Measurements from ENCODE around the gene CPOX.
A peak's percentile ranks its signal among the peaks of the same experiment; 100 is the strongest.

CPOX gene

DNA sequence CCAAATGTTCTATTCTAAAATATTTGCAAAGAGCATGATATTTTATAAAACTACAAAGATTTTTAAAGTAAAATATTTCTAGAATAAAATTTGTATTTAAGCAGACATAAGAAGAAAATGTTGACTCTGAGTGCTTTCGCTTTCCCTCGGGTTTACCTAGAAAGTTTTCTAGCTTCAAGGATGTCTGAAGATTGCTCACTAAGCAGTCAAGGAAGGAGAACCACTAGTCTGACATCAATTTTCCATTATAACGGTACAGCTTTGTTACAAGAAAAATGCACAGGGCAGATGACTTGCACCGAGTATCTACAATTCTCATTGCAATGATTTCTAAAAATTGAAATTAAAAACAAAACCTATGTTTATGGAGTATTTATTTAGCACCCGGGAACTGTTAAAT lies 47.5 kb downstream of the CPOX start:
- TF ChIP-seq CTCF (IDR thresholded peaks at IDR 0.05; ENCODE audit: extremely low read depth, insufficient read depth, missing control alignments), result no peak
- in situ Hi-C loops (cut with MboI; ENCODE audit: low pct_unique_long_range_greater_than_20kb, low sequenced_read_pairs, unreplicated experiment), result no loop called here
- no peak for DNase-seq (ENCODE audit: low spot score)

DNA sequence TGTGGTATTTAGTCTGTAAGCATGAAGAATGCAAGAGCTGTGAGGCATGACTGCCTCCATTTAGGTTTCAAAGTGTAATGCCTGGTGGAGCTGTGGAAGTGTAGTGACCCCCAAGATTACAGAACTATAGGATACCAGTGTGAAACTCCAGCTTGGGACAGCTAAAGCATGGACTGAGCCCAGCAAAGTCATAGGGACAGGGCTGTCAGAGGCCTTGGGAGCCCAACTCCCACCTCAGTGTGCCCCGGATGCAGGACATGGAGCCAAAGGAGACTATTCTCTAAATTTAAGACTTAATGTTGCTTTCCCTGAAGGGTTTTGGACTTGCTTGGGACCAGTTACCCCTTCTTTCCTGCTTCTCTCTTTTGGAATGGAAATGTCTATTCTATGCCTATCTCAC lies 50.8 kb downstream of the CPOX start:
- DNase-seq (ENCODE audit: low spot score), result no peak
- in situ Hi-C loops (cut with MboI; ENCODE audit: low pct_unique_long_range_greater_than_20kb, low sequenced_read_pairs, unreplicated experiment), result no loop called here
- TF ChIP-seq CTCF (IDR thresholded peaks at IDR 0.05; ENCODE audit: extremely low read depth, insufficient read depth, missing control alignments), result no peak

DNA sequence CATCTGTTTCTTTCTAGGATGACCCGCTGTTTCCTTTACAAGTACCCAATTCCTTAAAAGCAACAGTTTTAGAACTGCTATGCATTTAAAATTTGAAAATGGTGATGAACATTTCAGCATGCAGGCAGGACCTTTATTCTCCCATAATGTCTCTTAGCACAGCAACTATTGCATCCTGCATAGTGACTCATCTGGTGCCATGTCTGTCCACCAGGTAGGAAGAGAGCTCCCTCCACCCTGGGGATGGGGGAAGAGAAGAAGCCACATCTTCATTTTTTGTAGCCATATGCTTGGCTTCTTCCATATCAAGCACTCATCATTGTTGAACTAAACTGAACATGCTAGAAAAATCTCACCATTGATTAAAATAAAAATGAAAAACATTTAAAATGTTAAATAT lies 51.7 kb downstream of the CPOX start:
- DNase-seq (ENCODE audit: low spot score), result no peak
- in situ Hi-C loops (cut with MboI; ENCODE audit: low pct_unique_long_range_greater_than_20kb, low sequenced_read_pairs, unreplicated experiment), result no loop called here
- TF ChIP-seq CTCF (IDR thresholded peaks at IDR 0.05; ENCODE audit: extremely low read depth, insufficient read depth, missing control alignments), result no peak

GRCh38 chr3:98540346-98540745 lies 53.1 kb downstream of the CPOX start:
- no peak for DNase-seq (ENCODE audit: low spot score)
- in situ Hi-C loops (cut with MboI; ENCODE audit: low pct_unique_long_range_greater_than_20kb, low sequenced_read_pairs, unreplicated experiment), result no loop called here
- no peak for TF ChIP-seq CTCF (IDR thresholded peaks at IDR 0.05; ENCODE audit: extremely low read depth, insufficient read depth, missing control alignments)

DNA sequence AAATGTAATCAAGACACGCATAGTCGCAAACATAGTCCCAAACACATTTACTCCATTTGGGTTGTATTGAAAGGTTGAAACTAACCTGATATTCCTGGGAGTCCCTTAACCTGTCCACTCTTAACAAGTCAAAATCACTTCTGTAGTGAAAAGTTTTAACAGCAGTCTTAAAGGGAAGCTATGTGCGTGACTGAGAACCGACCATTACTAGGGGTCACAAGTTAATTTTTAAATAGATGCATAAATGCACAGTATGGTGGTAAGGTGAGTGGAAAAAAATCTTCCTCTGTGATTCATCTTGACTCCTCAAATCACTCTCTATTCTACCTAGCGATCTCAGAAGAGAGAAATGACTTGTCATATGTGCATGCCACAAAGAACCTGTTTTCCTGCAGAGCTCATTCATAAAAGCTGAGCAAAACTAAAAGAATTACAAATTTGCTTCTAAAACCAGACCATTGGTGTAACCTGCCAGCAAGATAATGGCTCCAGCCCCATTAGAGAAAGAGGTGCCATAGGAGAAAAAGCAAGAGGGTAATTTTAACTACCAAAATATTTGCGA lies 56.9 kb downstream of the CPOX start:
- no peak for TF ChIP-seq CTCF (IDR thresholded peaks at IDR 0.05; ENCODE audit: extremely low read depth, insufficient read depth, missing control alignments)
- peak; percentile 40 for DNase-seq (ENCODE audit: low spot score)
- in situ Hi-C loops (cut with MboI; ENCODE audit: low pct_unique_long_range_greater_than_20kb, low sequenced_read_pairs, unreplicated experiment), result no loop called here

- no peak for TF ChIP-seq CTCF (IDR thresholded peaks at IDR 0.05; ENCODE audit: extremely low read depth, insufficient read depth, missing control alignments)
- DNase-seq (ENCODE audit: low spot score), result no peak
- in situ Hi-C loops (cut with MboI; ENCODE audit: low pct_unique_long_range_greater_than_20kb, low sequenced_read_pairs, unreplicated experiment), result no loop called here
These were observed 58.7 kb downstream of the CPOX start for GRCh38 chr3:98534734-98535133.

DNA sequence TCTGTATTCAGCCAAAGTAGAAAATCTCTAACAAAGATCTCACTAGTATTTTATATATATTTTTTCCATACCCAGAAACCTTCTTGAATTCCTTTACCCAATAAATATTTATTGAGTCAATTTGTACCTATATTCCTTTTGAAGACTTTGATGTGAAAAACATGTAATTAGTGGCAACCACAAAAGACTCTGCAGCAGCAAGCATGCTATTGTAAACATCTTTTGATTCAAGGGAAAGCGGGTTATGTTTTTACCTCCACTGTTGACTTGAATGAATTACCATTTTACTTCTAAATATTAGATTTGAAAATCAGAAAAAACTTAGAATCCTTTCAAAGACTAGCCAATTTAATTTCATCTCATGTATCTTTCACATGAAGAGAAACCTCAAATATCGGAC lies 59.2 kb downstream of the CPOX start:
- in situ Hi-C loops (cut with MboI; ENCODE audit: low pct_unique_long_range_greater_than_20kb, low sequenced_read_pairs, unreplicated experiment), result no loop called here
- TF ChIP-seq CTCF (IDR thresholded peaks at IDR 0.05; ENCODE audit: extremely low read depth, insufficient read depth, missing control alignments), result no peak
- no peak for DNase-seq (ENCODE audit: low spot score)

Measured in GM13977 (cell line).